SJCRH30 (cell line): Measurements from ENCODE around the gene SNX24. TPM values are rescaled to one million over a fixed set of nuclear protein-coding genes. Genes with fewer than 3 reads are reported as not detected.

Experiments used
- DNase-seq, 2 experiments: peaks; one replicate each; pipeline ENCODE4 v3.0.0-alpha.2; 2015 to 2020
- H3K27ac ChIP-seq: fragments of 250-450 bp; sonication (Bioruptor Pico); 2 replicates; pipeline ENCODE4 v1.5.1; 2020; ENCODE audit warnings: mild to moderate bottlenecking, moderate library complexity
- H3K27me3 ChIP-seq: fragments of 250-450 bp; sonication (Bioruptor Pico); 2 replicates; pipeline ENCODE4 v1.5.1; 2020; ENCODE audit warnings: mild to moderate bottlenecking, moderate library complexity
- H3K36me3 ChIP-seq: fragments of 250-450 bp; sonication (Bioruptor Pico); 2 replicates; pipeline ENCODE4 v1.5.1; 2020; ENCODE audit warnings: mild to moderate bottlenecking, moderate library complexity
- H3K4me1 ChIP-seq: fragments of 250-450 bp; sonication (Bioruptor Pico); 2 replicates; pipeline ENCODE4 v1.5.1; 2020; ENCODE audit warnings: mild to moderate bottlenecking, moderate library complexity
- H3K4me3 ChIP-seq: fragments of 250-450 bp; sonication (Bioruptor Pico); 2 replicates; pipeline ENCODE4 v1.5.1; 2020; ENCODE audit warnings: mild to moderate bottlenecking, moderate library complexity
- H3K9me3 ChIP-seq: fragments of 250-450 bp; sonication (Bioruptor Pico); replicated peaks from 2 replicates; pipeline ENCODE4 v1.5.1; 2020; ENCODE audit warnings: mild to moderate bottlenecking, moderate library complexity
- total RNA-seq: library from RNA; depleted of rRNA; stranded (reverse); fragments of >200 nt; shearing (Covaris generic); gene quantifications from 2 replicates; pipeline ENCODE4 v1.2.3, GENCODE V29; 2014

SNX24 gene
- total RNA-seq, 1 experiment from 2014 or later: 22.5 TPM

DNA sequence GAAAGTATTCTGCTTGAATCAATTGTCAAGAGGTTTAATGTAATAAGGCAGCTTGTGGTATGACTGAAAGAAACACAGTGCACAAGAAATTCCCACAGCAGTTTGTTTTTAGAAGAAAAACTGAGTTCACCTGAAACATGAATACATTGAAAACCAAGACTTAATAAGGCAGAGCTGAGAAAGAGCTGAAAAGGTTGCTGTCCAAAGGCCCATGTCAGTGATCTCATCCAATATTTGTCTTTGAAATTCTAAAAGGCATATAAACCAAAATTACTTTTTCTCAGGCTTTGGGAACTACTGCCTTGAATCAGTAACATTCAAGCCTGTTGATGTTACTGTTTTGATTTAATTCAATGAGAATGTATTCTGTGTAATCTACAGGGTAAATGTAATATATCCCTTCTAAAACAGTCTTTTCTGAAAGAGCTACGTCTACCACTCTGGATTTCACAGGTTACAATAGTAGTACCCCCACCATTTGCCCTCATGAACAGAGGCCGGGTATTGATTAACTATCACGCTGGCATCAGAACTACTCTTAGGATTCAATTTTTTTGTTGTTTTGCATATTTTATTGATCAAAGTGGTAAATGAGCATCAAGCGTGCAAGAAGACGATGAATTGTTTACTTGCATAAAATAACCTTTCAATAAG lies 133.4 kb downstream of the SNX24 start:
- Histone ChIP-seq H3K27ac (no peak overlapping the region), H3K4me3 (no peak overlapping the region), H3K27me3 (no peaks in the 10 kb centered on the region), H3K36me3 (no peaks in the 10 kb centered on the region), H3K9me3 (no peaks in the 10 kb centered on the region), H3K4me1 (no peaks in the 10 kb centered on the region)
- no peak for DNase-seq

DNA sequence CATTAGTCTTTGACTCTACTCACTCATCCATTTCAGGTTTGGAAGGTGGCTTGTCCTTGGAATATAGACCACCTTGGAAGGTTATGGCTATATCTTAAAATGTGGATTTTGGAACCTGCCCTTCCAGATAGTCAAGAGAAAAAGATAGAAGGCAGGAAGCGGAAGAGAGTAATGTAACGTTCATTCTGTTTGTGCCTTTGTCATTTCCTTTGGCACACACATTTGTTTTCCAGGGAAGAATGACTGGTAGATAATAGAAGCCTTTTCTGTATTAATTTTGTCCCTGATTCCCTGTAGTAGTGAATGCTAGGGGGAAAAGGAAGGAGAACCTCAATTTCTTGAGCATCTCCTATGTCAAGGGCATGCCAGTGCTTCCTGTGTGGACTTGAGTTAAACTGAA lies 136.4 kb downstream of the SNX24 start:
- Histone ChIP-seq H3K27me3 (no peaks in the 10 kb centered on the region), H3K36me3 (no peaks in the 10 kb centered on the region), H3K9me3 (no peaks in the 10 kb centered on the region), H3K4me3 (no peak overlapping the region), H3K4me1 (peaks cover 6% of the 10 kb centered on the region), H3K27ac (no peak overlapping the region)
- no peak for DNase-seq

GRCh38 chr5:122982376-122982775 lies 137.0 kb downstream of the SNX24 start:
- no peak for DNase-seq
- no peaks in the 10 kb centered on the region for H3K27me3 ChIP-seq
- peaks cover 6% of the 10 kb centered on the region for H3K4me1 ChIP-seq
- no peak overlapping the region for H3K27ac ChIP-seq
- H3K9me3 ChIP-seq: no peaks in the 10 kb centered on the region
- no peak overlapping the region for H3K4me3 ChIP-seq
- H3K36me3 ChIP-seq: no peaks in the 10 kb centered on the region

GRCh38 chr5:122984425-122984824 lies 139.0 kb downstream of the SNX24 start:
- no peak overlapping the region for H3K27ac ChIP-seq
- no peaks in the 10 kb centered on the region for H3K27me3 ChIP-seq
- H3K4me1 ChIP-seq: peaks cover 6% of the 10 kb centered on the region
- no peaks in the 10 kb centered on the region for H3K9me3 ChIP-seq
- H3K36me3 ChIP-seq: no peaks in the 10 kb centered on the region
- DNase-seq: no peak
- no peak overlapping the region for H3K4me3 ChIP-seq

GRCh38 chr5:122985006-122985700 lies 139.7 kb downstream of the SNX24 start:
- peak; percentile 46 to 55 for DNase-seq
- Histone ChIP-seq H3K4me1 (peaks cover 6% of the 10 kb centered on the region), H3K36me3 (no peaks in the 10 kb centered on the region; the same call in 1 of the 2 replicates), H3K27ac (no peak overlapping the region), H3K9me3 (no peaks in the 10 kb centered on the region), H3K4me3 (no peak overlapping the region), H3K27me3 (no peaks in the 10 kb centered on the region)

GRCh38 chr5:122985954-122986721 lies 140.7 kb downstream of the SNX24 start:
- DNase-seq: no peak
- H3K27ac ChIP-seq: no peak overlapping the region
- H3K4me1 ChIP-seq: peaks cover 6% of the 10 kb centered on the region
- H3K27me3 ChIP-seq: no peaks in the 10 kb centered on the region
- H3K4me3 ChIP-seq: no peak overlapping the region
- no peaks in the 10 kb centered on the region; the same call in 1 of the 2 replicates for H3K36me3 ChIP-seq
- no peaks in the 10 kb centered on the region for H3K9me3 ChIP-seq

- Histone ChIP-seq H3K27ac (no peak overlapping the region), H3K27me3 (no peaks in the 10 kb centered on the region), H3K4me3 (no peak overlapping the region), H3K9me3 (no peaks in the 10 kb centered on the region), H3K4me1 (peaks cover 10% of the 10 kb centered on the region), H3K36me3 (no peaks in the 10 kb centered on the region)
- DNase-seq: no peak
Observed at GRCh38 chr5:122996091-122996490, 150.7 kb downstream of the SNX24 start.

- Histone ChIP-seq H3K27me3 (no peaks in the 10 kb centered on the region), H3K36me3 (no peaks in the 10 kb centered on the region), H3K27ac (no peak overlapping the region), H3K4me3 (no peak overlapping the region), H3K9me3 (no peaks in the 10 kb centered on the region), H3K4me1 (peaks cover 18% of the 10 kb centered on the region)
- no peak for DNase-seq
Observed at GRCh38 chr5:122997294-122997693, 151.9 kb downstream of the SNX24 start.

DNA sequence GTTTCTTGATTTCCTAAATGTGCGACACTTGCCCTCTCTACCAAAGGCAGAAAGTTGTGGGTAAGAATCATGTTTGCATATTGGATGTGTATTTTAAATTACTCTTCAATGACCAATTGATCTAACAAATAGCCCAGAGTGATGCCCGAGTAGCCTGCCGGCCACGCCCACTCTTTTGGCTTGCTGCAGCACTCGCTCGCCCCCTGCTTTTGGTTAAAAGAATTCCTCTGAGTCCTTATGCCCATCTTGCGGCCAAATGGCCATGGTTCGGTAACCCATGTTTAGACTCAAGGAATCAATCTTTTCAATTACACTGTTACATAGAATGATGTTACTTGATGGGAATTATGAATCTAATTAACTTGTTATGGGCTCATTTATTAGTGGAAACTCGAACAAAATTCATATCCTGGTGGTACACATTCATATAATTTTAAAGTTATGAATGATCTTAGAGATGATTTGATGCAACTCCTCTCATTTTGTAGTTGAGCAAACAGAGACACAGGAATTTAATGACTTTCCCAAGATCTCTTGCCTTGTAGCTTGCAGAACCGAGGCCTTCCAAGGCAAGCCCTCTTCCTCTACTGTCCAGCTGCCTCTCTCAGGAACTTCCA lies 154.6 kb downstream of the SNX24 start:
- H3K27ac ChIP-seq: no peak overlapping the region; the same call in 1 of the 2 replicates
- no peak overlapping the region for H3K4me3 ChIP-seq
- H3K4me1 ChIP-seq: peaks cover 18% of the 10 kb centered on the region
- H3K9me3 ChIP-seq: no peaks in the 10 kb centered on the region
- H3K36me3 ChIP-seq: no peaks in the 10 kb centered on the region
- no peaks in the 10 kb centered on the region for H3K27me3 ChIP-seq
- DNase-seq: no peak

DNA sequence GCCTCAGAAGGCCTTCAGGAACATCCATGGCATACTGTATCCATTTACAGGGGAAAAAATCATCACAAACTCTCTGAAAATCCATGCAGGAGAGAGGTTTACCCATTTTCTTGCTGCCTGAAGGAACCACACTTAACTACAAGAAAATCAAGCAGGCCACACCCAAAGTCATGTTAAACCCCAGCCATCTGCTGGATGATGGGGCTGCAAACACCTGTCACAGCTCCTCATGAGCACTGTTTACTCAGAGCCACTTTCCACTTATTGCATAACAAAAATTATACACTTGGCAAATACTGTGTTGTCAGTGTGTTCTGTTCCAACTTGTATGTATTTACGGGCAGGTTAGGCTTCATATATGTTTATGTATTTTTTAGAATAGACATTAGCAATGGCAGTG lies 155.3 kb downstream of the SNX24 start:
- peak; percentile 63 to 83 for DNase-seq

GRCh38 chr5:123001808-123002207 lies 156.4 kb downstream of the SNX24 start:
- Histone ChIP-seq H3K27me3 (no peaks in the 10 kb centered on the region), H3K27ac (no peak overlapping the region), H3K36me3 (no peaks in the 10 kb centered on the region), H3K9me3 (no peaks in the 10 kb centered on the region), H3K4me1 (peaks cover 18% of the 10 kb centered on the region), H3K4me3 (no peak overlapping the region)
- no peak for DNase-seq

More for the DNA sequence above, 155.3 kb downstream of the SNX24 start:
- peaks cover 18% of the 10 kb centered on the region for H3K4me1 ChIP-seq
- peak overlapping the region; percentile 6; the same call in 1 of the 2 replicates for H3K27ac ChIP-seq
- H3K27me3 ChIP-seq: no peaks in the 10 kb centered on the region
- no peak overlapping the region for H3K4me3 ChIP-seq
- no peaks in the 10 kb centered on the region for H3K9me3 ChIP-seq
- H3K36me3 ChIP-seq: no peaks in the 10 kb centered on the region

DNA sequence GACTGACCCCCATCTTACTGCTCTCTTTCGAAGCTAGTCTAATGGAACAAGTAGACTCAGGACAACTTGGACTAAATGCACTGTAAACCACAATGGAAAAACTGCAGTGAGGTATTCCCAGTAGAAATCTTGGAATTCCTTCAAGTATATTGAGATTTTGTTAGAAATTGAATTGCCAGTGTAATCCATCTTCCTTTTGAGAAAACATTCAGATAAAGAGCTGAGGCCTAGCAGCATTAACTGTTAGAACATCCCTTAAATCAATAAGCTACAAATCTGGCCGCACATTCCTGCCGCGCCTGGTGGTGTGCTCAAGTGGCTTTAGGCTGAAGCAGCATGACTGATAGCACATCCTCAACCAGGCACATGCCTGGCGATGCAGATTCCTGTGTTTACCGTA lies 161.8 kb downstream of the SNX24 start:
- no peak for DNase-seq
- Histone ChIP-seq H3K36me3 (no peaks in the 10 kb centered on the region), H3K27ac (no peak overlapping the region), H3K27me3 (no peaks in the 10 kb centered on the region), H3K4me3 (no peak overlapping the region), H3K4me1 (no peaks in the 10 kb centered on the region), H3K9me3 (no peaks in the 10 kb centered on the region)

GRCh38 chr5:123007754-123008153 lies 162.3 kb downstream of the SNX24 start:
- Histone ChIP-seq H3K27ac (no peak overlapping the region), H3K4me3 (no peak overlapping the region), H3K36me3 (no peaks in the 10 kb centered on the region), H3K4me1 (no peaks in the 10 kb centered on the region), H3K27me3 (no peaks in the 10 kb centered on the region), H3K9me3 (no peaks in the 10 kb centered on the region)
- DNase-seq: no peak

GRCh38 chr5:123012321-123012720 lies 166.9 kb downstream of the SNX24 start:
- Histone ChIP-seq H3K27ac (no peak overlapping the region), H3K4me3 (no peak overlapping the region), H3K27me3 (no peaks in the 10 kb centered on the region), H3K4me1 (no peaks in the 10 kb centered on the region), H3K36me3 (no peaks in the 10 kb centered on the region), H3K9me3 (no peaks in the 10 kb centered on the region)
- no peak for DNase-seq

- no peaks in the 10 kb centered on the region for H3K27me3 ChIP-seq
- H3K36me3 ChIP-seq: no peaks in the 10 kb centered on the region
- no peak overlapping the region for H3K4me3 ChIP-seq
- no peaks in the 10 kb centered on the region for H3K9me3 ChIP-seq
- no peak overlapping the region for H3K27ac ChIP-seq
- no peak for DNase-seq
- no peaks in the 10 kb centered on the region for H3K4me1 ChIP-seq
Observed at GRCh38 chr5:123014689-123015088, 169.3 kb downstream of the SNX24 start.
